MV-4-11 (cell line): ENCODE results near the gene TJP3.

Experiments
- DNase-seq: peaks from one replicate; lab custom pipeline; 2025; lab: John Stamatoyannopoulos, UW

TJP3 gene

GRCh38 chr19:3768748-3769099 lies 60.5 kb downstream of the TJP3 start:
- DNase-seq, result no peak

DNA sequence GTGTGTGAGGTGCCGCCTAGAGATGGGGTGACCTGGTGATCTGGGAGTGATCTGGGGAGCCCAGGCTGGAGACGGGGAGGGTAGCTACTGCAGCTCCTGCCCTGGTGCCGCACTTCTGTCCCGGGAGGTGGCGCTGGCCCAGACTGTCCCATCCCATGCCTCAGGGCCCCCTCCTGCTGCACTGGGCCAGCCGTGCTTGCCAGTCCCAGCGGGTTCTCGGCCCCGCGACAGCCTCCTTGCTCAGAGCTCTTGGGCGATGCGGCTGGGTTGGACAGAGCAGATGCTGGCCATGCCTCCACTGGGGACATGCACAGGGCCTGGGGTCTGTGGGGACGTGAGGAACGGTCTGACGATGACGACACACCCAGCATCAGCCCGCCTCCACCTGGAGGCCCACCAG lies 61.3 kb downstream of the TJP3 start:
- DNase-seq, result no peak

- DNase-seq, result no peak
Measured at GRCh38 chr19:3770136-3770999, 62.2 kb downstream of the TJP3 start.

DNA sequence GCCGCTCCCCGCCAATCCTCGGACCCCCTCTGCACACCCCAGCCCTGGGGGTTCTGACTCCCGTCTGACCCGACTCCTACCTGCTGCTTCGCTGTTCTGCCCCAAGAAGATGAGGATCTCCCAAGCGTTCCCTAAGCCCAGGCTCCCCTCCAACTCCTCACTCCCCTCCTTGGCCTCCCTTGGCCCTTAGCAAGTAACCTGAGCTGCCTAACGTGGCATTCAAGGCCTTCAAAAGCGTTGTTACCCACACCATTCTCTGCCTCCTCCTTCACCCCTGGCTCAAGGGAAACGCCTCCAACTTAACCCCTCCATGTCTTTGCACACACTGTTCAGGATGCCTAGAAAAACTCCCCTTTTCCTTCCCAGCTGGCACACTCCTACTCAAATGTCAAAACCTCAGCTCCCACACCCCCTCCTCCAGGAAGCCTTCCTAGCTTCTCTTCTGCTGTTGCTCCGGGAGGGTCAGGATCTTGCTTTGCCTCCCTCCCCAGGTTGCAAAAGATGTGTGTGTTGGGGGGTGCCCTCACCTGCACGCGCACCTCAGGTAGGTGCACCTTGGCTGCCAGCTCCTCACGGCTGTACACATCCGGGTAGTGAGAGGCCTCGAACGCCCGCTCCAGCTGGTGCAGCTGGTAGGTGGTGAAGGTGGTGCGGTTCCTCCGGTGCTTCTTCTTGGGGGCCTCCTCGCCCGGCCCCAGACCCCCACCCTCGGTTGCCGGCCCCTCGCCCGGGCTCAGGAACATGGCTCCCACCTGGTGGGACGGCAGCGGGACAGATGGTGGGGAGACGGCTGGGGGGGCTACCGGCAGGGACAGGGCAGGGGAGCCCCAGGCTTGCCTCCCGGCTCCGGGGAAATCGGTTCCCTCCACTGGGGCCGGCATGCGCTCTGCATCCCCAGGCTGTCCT lies 63.1 kb downstream of the TJP3 start:
- DNase-seq, result no peak

DNA sequence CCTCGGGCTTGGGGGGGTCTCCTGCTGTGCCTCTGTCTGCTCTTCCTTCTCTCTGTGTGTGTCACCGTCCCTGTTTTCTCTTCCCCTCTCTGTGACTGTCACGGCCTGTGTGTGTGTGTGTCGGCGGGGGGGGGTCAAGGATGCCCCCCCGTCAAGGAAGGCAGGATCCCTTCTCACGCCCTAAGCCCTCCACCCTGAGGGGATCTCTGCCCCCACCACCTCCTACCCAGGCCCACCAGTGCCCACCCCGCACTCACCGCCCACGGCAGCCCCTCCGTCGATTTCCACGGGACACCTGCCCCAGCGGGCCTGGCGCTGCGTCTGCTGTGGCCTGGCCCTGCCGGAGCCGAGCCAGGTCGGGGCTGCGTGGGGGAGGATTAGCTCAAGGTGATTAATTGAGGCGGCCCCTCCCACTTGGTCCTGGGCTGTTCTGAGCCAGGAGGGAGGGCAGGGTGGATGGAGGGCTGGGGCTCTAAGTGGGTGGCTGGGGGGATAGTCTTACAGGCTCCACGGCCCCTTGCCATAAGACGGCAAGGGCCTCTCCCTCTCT lies 63.8 kb downstream of the TJP3 start, which contains the start of gene RAX2:
TSS of gene RAX2 (minus strand) at position 323 of the 550 bp plus-strand sequence. CDS start 486 bp downstream, outside the sequence.
- DNase-seq, result no peak

DNA sequence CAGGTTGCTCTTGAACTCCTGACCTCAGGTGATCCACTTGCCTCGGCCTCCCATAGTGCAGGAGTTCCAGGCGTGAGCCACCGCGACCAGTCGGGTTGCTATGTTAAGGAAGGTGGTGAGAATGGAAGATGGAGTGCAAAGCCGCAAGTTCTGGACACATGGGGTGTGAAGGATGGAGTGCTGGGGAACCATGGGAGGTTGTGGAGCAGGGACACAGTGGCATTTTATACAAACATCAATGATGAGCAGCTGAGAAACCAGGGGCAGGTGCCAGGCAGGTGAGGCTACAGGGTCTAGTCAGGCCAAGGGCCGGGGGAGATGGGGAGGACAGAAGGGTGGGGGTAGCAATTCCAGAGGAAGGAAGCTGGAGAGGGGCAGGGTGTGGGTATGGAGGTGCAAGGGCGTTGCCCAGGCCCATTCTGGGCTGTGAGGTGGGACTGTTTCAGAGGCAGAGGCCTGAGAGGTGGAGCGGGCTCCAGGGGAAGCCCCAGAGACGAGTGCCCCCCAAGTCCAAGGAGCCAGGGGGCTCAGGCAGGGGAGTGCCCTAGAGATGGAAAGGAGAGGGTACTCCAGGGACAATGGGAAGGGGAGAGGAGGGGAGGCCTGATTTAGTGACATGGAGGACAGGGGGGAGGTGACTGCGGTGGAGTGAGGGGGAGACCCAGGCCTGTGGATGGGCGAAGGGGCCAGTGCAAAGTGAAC lies 65.8 kb downstream of the TJP3 start:
- DNase-seq, result no peak

- DNase-seq, result peak; percentile 26
Measured at GRCh38 chr19:3774621-3775373, 66.6 kb downstream of the TJP3 start.

GRCh38 chr19:3775374-3775711 lies 67.2 kb downstream of the TJP3 start:
- DNase-seq, result no peak

DNA sequence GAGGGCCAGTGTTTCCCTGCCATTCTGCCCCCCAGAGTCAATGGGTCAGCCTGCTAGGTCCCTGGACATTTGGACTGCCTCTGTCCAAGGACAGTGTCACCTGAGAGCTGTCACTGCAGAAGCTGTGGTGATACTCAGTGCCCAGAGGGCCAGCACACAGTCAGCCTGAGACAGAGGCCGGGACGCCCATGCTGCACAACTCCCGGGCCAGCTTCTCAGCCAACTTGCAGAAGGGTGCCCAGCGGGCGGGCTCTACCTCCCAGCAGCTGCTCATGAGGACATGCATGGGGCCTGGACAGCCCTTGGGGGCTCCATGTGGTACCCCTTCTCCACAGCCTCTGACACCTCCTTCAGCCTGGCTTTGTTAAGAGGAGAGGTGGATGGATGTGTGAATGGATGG lies 67.6 kb downstream of the TJP3 start:
- no peak for DNase-seq

DNA sequence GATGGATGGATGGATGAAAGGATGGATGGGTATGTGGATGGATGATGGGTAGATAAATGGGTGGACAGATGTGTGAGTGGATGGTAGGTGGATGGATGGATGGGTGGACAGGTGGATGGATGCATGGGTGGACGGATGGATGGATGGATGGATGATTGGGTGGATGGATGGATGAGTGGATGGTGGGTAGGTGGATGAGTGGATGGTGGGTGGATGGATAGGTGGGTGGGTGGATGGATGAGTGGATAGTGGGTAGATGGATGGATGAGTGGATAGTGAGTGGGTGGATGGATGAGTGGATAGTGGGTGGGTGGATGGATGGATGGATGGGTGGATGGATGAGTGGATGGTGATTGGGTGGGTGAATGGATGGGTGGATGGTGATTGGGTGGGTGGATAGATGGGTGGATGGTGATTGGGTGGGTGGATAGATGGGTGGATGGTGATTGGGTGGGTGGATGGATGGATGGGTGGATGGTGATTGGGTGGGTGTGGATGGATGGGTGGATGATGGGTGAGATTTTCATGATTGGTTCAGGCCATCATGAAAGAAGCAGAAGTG lies 68.4 kb downstream of the TJP3 start:
- DNase-seq, result no peak

DNA sequence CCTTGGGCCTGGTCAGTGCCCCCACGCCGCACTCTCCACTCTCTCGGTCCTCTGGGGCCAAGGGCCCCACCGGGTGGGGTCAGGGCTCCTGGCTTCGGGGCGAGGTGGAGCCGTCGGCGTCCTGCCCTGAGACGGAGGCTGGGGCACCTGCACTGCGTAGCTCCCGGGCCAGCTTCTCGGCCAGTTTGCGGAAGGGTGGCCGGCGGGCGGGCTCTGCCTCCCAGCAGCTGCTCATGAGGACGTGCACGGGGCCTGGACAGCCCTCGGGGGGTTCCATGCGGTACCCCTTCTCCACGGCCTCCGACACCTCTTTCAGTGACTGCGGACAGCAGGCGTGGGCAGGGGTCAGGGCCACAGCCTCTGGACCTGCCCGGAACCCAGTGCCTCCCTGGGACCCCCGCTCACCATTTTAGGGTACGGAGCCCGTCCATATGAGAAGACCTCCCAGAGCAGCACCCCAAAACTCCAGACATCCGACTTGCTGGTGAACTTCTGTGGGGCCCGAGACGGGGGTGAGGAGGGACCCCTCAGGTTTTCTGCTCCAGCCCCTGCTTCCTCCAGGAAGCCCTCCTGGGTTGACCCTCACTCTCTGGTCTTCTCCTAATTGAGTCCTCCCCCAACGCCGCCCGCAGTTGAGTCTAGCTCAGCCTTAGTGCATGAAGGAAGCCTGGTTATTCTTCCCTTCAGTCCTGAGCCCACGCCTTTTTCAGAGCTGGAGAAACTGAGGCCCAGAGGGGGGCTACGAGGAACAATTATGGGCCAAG lies 70.1 kb downstream of the TJP3 start:
- no peak for DNase-seq

- no peak for DNase-seq
Measured at GRCh38 chr19:3778899-3779723, 70.9 kb downstream of the TJP3 start.

- no peak for DNase-seq
Measured at GRCh38 chr19:3780786-3781304, 72.7 kb downstream of the TJP3 start.

DNA sequence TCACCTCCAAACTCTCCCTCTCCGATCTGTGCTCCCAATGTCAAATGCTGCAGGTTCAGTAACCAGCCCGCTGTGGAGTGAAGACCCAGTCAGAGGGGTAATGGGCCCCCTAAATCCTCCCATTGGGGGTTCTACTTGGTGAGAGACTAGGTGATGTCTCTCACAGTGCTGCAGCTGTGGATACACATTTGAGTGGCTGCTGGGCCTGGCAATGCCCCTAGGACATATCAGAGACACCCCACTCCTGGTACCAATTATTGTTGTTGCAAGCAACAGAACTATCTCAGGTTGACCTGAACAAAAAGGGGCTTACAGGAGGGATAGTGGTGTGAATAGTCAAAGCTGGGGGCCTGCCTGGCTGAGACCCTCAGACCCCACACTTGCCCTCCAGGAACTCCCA lies 73.4 kb downstream of the TJP3 start:
- no peak for DNase-seq

GRCh38 chr19:3782330-3782729 lies 74.1 kb downstream of the TJP3 start:
- DNase-seq, result no peak

- DNase-seq, result no peak
Measured at GRCh38 chr19:3782903-3783302, 74.7 kb downstream of the TJP3 start.

- DNase-seq, result no peak
Measured at GRCh38 chr19:3783660-3784584, 75.7 kb downstream of the TJP3 start.
